H1 (cell line): ENCODE results near the gene ADRB1.

ENCODE experiments used
- ZNF274 ChIP-seq: IDR thresholded peaks from 2 replicates; pipeline ENCODE4 v1.7.0; 2012; ENCODE audit warnings: low read length, borderline replicate concordance; ENCODE audit errors: extremely low read depth
- TF ChIP-seq, protein P1 (sequence below), 3 experiments: IDR thresholded peaks; 1 replicate in 2 of 3; 2 replicates in 1 of 3; pipeline versions ENCODE4 v1.5.1 to v1.6.1; 2011; ENCODE audit warnings: low read length in 3 of 3, mild to moderate bottlenecking in 3 of 3, inconsistent platforms in 2 of 3, low read depth in 1 of 3, moderate library complexity in 1 of 3; ENCODE audit not compliant: insufficient read depth in 1 of 3; ENCODE audit errors: control extremely low read depth in 1 of 3

GRCh38 chr10:114078346-114078745, 34.7 kb downstream of the ADRB1 start:
- TF ChIP-seq, protein P1, sequence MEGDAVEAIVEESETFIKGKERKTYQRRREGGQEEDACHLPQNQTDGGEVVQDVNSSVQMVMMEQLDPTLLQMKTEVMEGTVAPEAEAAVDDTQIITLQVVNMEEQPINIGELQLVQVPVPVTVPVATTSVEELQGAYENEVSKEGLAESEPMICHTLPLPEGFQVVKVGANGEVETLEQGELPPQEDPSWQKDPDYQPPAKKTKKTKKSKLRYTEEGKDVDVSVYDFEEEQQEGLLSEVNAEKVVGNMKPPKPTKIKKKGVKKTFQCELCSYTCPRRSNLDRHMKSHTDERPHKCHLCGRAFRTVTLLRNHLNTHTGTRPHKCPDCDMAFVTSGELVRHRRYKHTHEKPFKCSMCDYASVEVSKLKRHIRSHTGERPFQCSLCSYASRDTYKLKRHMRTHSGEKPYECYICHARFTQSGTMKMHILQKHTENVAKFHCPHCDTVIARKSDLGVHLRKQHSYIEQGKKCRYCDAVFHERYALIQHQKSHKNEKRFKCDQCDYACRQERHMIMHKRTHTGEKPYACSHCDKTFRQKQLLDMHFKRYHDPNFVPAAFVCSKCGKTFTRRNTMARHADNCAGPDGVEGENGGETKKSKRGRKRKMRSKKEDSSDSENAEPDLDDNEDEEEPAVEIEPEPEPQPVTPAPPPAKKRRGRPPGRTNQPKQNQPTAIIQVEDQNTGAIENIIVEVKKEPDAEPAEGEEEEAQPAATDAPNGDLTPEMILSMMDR (IDR thresholded peaks at IDR 0.05; ENCODE audit: control extremely low read depth in 1 of 3, insufficient read depth in 1 of 3, low read depth in 1 of 3, low read length in 3 of 3), result no peak
- no peak for TF ChIP-seq ZNF274
